Stomach (tissue), 4 donors: ENCODE data around the gene LRTM2.

Experiments used
- EP300 ChIP-seq: sonication (generic); formaldehyde crosslinking; IDR thresholded peaks from one replicate; pipeline ENCODE4 v1.6.1; 2017; ENCODE audit warnings: antibody characterized with exemption
- POLR2A ChIP-seq, 4 donors: fragments of 450-650 bp; IDR thresholded peaks; one replicate each; pipeline ENCODE4 v1.6.1; 2016; ENCODE audit warnings: antibody characterized with exemption in 4 of 4, control low read depth in 2 of 4, mild to moderate bottlenecking in 1 of 4, moderate library complexity in 1 of 4
- TF ChIP-seq, protein P1 (sequence below), 7 experiments: fragments of 450-650 bp in 4 of 7; fragments of 200-600 bp in 3 of 7; sonication (generic) in 3 of 7; IDR thresholded peaks; one replicate each; pipeline ENCODE4 v1.5.1; 2016 to 2019; ENCODE audit warnings: antibody characterized with exemption in 7 of 7, control low read depth in 2 of 7, mild to moderate bottlenecking in 1 of 7

DNA sequence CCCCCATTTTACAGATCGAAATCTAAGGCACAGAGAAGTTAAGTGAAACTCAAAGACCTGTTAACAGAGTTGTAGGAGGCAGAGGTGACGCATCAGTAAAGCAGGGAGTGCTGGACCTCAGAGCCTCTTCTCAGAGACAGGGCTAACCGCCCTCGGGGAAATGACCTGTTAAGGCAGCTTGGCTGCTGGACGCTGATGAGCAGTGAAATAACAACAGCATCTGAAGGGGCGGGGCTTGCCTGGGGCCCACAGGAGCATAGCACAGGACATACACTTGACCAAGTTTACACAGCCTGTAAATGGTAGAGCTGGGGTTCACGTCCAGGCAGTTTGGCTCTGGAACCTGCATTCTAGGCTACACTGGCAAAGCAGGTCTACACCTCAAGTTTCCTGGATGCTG, 39.3 kb downstream of the LRTM2 start:
- TF ChIP-seq, protein P1, sequence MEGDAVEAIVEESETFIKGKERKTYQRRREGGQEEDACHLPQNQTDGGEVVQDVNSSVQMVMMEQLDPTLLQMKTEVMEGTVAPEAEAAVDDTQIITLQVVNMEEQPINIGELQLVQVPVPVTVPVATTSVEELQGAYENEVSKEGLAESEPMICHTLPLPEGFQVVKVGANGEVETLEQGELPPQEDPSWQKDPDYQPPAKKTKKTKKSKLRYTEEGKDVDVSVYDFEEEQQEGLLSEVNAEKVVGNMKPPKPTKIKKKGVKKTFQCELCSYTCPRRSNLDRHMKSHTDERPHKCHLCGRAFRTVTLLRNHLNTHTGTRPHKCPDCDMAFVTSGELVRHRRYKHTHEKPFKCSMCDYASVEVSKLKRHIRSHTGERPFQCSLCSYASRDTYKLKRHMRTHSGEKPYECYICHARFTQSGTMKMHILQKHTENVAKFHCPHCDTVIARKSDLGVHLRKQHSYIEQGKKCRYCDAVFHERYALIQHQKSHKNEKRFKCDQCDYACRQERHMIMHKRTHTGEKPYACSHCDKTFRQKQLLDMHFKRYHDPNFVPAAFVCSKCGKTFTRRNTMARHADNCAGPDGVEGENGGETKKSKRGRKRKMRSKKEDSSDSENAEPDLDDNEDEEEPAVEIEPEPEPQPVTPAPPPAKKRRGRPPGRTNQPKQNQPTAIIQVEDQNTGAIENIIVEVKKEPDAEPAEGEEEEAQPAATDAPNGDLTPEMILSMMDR (IDR thresholded peaks at IDR 0.05) = no peak
- no peak for TF ChIP-seq EP300
- no peak for TF ChIP-seq POLR2A (IDR thresholded peaks at IDR 0.05)
